GM12872 (cell line): Measurements from ENCODE around the gene TTC28.

Experiments
- TF ChIP-seq, protein P1 (sequence below): IDR thresholded peaks from 3 replicates; pipeline ENCODE4 v1.5.1; 2011; ENCODE audit warnings: low read depth, mild to moderate bottlenecking, low read length, moderate library complexity; ENCODE audit not compliant: insufficient read depth

Gene TTC28

DNA sequence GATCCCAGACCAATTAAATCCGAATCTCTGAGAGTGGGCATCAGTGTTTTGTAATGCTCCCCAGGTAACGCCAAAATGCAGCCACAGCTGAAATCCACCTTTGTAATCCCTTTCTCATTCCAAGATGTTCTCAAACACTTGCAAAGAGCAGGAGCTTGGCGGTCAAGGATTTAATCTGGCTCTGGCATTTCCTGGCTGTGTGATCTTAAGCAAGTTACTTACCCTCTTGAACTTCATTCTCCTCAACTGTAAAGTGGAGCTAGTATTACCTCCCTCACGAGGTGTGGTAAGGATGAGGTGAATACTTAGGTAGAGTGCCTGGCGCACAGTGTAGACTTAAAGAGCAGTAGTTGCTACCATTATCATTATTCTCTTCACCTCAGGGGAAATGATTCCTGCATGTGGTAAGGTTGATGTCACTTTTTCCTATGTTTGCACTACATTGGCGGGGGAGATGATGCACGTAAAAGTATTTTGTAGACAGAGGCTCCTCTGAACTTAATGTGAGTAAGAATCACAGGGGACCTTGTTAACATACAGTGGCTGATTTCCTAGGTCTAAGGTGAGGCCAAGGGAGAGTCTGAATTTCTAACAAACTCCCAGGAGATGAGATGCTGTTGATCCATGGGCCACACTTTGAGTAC lies 550.2 kb downstream of the TTC28 start:
- TF ChIP-seq, protein P1, sequence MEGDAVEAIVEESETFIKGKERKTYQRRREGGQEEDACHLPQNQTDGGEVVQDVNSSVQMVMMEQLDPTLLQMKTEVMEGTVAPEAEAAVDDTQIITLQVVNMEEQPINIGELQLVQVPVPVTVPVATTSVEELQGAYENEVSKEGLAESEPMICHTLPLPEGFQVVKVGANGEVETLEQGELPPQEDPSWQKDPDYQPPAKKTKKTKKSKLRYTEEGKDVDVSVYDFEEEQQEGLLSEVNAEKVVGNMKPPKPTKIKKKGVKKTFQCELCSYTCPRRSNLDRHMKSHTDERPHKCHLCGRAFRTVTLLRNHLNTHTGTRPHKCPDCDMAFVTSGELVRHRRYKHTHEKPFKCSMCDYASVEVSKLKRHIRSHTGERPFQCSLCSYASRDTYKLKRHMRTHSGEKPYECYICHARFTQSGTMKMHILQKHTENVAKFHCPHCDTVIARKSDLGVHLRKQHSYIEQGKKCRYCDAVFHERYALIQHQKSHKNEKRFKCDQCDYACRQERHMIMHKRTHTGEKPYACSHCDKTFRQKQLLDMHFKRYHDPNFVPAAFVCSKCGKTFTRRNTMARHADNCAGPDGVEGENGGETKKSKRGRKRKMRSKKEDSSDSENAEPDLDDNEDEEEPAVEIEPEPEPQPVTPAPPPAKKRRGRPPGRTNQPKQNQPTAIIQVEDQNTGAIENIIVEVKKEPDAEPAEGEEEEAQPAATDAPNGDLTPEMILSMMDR: no peak

DNA sequence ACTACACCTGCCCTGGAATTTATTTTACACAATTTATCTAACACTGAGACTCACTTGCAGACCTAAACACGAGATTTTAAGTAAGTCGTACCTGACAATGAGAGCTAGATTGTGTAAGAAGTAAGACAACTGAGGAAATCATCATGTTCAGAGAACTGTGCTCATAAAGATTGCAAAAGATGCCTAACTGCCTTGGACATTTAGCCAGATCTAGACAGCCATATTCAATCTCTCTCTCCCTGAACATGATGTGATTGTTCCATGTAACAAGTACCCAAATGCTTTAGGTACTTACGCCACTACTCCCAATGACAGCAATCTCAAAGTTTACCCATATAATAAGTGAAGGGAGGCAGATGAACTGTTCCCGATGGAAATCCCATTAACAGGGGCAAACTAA lies 550.8 kb downstream of the TTC28 start:
- TF ChIP-seq, protein P1: no peak

DNA sequence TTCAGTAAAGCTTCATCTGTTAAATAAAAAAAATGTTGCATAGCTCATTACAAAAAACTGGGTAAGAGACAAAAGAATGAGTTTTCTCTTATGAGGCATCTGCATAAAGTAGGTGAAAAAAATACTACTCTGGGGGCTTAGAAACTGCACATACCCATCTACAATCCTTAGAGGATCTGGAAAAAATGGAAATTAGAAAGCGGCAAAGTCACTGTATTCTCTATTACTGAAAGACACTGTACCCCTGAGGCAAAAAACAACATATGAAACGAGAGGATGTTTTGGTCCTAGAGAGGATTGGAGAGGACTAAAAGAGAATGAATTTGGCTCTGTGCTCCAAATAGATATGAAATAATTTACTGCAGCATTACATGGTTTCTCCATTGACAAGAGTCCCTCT lies 553.8 kb downstream of the TTC28 start:
- TF ChIP-seq, protein P1: no peak

DNA sequence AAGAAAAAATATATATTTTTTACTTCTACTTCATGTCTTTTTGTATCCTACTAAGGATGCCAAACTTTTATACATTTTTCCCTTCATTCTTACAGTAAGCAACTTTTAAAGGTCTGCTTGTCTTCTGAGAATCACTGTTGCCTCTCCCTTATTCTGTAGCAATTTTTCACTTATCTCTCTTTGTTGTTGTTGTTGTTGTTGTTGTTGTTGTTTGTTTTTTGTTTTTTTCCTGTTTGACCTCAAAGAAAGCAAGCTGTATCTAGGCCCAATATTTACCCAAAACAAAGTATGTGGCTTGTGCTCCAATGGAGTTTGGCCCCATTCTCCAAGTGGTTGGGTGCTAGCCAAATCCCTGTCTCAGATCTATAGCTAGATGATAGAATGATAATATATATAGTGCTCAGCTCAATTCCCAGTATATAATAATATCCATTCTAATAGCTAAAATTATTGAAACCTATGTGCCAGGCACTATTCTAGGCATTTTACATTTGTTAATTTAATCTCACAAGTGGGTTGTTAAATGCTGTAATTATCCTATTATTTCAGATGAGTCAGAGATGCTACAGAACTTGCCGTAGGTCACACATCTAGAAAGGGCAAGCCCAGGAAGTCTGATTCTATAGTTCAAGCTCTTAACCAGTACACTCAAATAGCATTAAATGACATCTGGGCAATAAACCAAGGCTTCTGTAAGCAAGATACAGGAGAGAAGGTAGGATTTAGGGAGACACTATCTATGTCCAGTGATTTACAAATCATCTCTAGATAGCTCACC lies 555.5 kb downstream of the TTC28 start:
- TF ChIP-seq, protein P1: no peak

DNA sequence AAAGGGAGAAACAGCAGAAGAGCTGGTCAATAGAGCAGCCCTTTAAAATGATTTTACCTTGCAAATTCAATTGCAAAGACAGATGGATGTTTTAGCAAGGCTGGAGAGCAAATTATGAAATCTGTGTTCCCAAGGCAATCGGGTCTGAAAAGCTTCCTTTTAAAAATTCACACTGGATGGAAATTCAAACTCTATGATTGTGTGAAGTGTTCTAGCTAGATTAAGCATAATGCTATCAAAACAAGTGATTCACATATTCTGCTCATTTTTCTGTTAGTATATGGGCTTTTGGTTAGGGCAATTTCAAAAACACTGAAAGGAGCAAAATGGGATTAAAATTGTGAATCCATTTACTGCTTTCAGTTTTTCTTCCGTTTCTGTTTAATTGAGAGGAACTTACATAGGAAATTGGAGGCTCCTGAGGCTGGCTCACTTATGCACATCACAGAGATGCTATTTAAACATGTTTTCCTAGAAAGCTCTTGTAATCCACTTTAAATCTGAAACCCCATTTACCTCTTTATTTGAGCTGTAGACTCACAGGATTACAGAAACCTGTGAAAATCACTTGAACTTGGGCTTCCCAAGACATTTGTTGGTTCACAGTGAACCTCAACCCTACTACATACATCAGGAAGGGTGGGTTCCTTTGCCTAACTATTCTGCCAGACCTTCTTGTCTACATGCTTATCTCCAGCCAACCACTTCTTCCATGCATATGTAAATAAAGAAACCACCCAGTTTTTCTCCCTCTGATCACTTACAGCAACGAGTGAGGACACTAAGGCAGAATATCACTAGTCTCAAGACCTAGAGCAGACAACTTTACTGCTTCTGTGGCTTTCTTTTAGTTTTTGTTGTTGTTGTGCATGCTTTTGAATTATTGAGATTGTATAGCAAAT lies 558.7 kb downstream of the TTC28 start:
- TF ChIP-seq, protein P1: no peak

DNA sequence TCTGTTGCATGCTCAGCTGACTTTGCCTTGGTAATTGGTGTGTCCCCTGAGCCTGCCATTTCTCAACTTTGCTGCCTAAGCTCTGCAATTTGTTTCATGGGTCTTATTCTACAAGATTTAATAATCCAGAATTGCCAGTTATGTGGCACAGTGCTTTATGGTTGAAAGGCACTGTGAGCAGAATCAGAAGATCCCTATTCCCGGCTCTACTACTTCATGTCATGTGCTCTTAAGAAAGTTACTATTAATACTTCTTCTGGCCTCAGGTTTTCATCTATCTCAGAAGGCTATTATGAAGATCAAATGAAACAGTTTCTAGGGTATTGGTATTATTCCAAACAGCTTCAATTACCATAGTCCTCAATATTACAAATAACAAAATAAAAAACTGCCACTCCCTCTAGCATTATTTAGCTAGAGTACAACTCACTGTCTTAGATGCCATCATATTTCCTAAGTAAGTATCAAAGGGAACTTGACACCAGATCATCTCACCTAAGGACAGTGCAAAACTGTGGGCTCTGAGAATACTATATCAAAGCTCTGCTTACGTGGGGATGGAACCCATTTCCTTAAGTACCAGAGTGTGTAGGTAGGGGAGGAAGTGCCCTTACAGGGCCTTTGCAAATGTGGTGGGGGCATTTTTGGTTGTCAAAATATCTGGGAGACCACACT lies 560.5 kb downstream of the TTC28 start:
- TF ChIP-seq, protein P1: no peak
